ENCODE results near the gene MED13L.
"Not testable (repeated sequence)": the region's sequence is repeated elsewhere in the genome, so short reads cannot be mapped to it uniquely, and the experiment has no call there.

MED13L gene

GRCh38 chr12:116248433-116248832, 29.1 kb downstream of the MED13L start:
- no peak for DNase-seq (ENCODE audit: low read depth in 2 of 3, low spot score in 2 of 3)

- no peak for DNase-seq (ENCODE audit: low read depth in 2 of 3, low spot score in 2 of 3)
Measured at GRCh38 chr12:116247377-116247776, 30.1 kb downstream of the MED13L start.

GRCh38 chr12:116246490-116247179, 30.9 kb downstream of the MED13L start:
- no peak for DNase-seq (ENCODE audit: low read depth in 2 of 3, low spot score in 2 of 3)

- no peak for DNase-seq (ENCODE audit: low read depth in 2 of 3, low spot score in 2 of 3)
Measured at GRCh38 chr12:116245189-116245588, 32.3 kb downstream of the MED13L start.

GRCh38 chr12:116244474-116245090, 32.9 kb downstream of the MED13L start:
- no peak for DNase-seq (ENCODE audit: low read depth in 2 of 3, low spot score in 2 of 3)

- no peak for DNase-seq (ENCODE audit: low read depth in 2 of 3, low spot score in 2 of 3)
Measured at GRCh38 chr12:116244001-116244400, 33.5 kb downstream of the MED13L start.

GRCh38 chr12:116242740-116243139, 34.8 kb downstream of the MED13L start:
- DNase-seq (ENCODE audit: low read depth in 2 of 3, low spot score in 2 of 3), result no peak

- DNase-seq (ENCODE audit: low read depth in 2 of 3, low spot score in 2 of 3), result no peak
Measured at GRCh38 chr12:116241157-116241759, 36.2 kb downstream of the MED13L start.

- not testable (repeated sequence) for DNase-seq (ENCODE audit: low read depth in 2 of 3, low spot score in 2 of 3)
Measured at GRCh38 chr12:116238570-116239119, 38.8 kb downstream of the MED13L start.

GRCh38 chr12:116238149-116238548, 39.3 kb downstream of the MED13L start:
- no peak for DNase-seq (ENCODE audit: low read depth in 2 of 3, low spot score in 2 of 3)

- DNase-seq (ENCODE audit: low read depth in 2 of 3, low spot score in 2 of 3), result no peak
Measured at GRCh38 chr12:116236976-116237375, 40.5 kb downstream of the MED13L start.

GRCh38 chr12:116236148-116236731, 41.3 kb downstream of the MED13L start:
- DNase-seq (ENCODE audit: low read depth in 2 of 3, low spot score in 2 of 3), result no peak

- DNase-seq (ENCODE audit: low read depth in 2 of 3, low spot score in 2 of 3), result not testable (repeated sequence)
Measured at GRCh38 chr12:116234148-116234547, 43.3 kb downstream of the MED13L start.

- no peak for DNase-seq (ENCODE audit: low read depth in 2 of 3, low spot score in 2 of 3)
Measured at GRCh38 chr12:116233669-116234068, 43.8 kb downstream of the MED13L start.

GRCh38 chr12:116227811-116228210, 49.7 kb downstream of the MED13L start:
- no peak for DNase-seq (ENCODE audit: low read depth in 2 of 3, low spot score in 2 of 3)

- DNase-seq (ENCODE audit: low read depth in 2 of 3, low spot score in 2 of 3), result no peak
Measured at GRCh38 chr12:116226026-116226425, 51.5 kb downstream of the MED13L start.

GRCh38 chr12:116222358-116222757, 55.1 kb downstream of the MED13L start:
- peak in 1 of 3 experiments; percentile 9 for DNase-seq (ENCODE audit: low read depth in 2 of 3, low spot score in 2 of 3)

GRCh38 chr12:116220756-116221155, 56.7 kb downstream of the MED13L start:
- DNase-seq (ENCODE audit: low read depth in 2 of 3, low spot score in 2 of 3), result no peak

- DNase-seq (ENCODE audit: low read depth in 2 of 3, low spot score in 2 of 3), result no peak
Measured at GRCh38 chr12:116217045-116217735, 60.3 kb downstream of the MED13L start.

- DNase-seq (ENCODE audit: low read depth in 2 of 3, low spot score in 2 of 3), result no peak
Measured at GRCh38 chr12:116216022-116216756, 61.3 kb downstream of the MED13L start.
